HepG2 (cell line): ENCODE measurements around the gene CYSTM1. TPM values are rescaled to one million over a fixed set of nuclear protein-coding genes. Genes with fewer than 3 reads are reported as not detected.
"Not testable (repeated sequence)": the region's sequence is repeated elsewhere in the genome, so short reads cannot be mapped to it uniquely, and the experiment has no call there.

ENCODE experiments used
- ATAC-seq: fragments of 200-7000 bp; cut with Tn5 transposase; 3 replicates; pipeline ENCODE4 v1.9.1; 2020; ENCODE audit warnings: mild to moderate bottlenecking, moderate library complexity
- BruUV-seq: library from RNA; stranded (reverse); fragments of 400-500 nt; replicated peaks from 2 replicates; lab custom pipeline; 2021; lab: Mats Ljungman, UMichigan
- CTCF ChIA-PET: fragments of 300-600 bp; formaldehyde crosslinking; extraction: SDS; loops from one replicate; lab custom pipeline; 2021; ENCODE audit warnings: low total read pairs, inconsistent platforms, low intra/inter-chr PET ratio; lab: Yijun Ruan, JAX
- POLR2A ChIA-PET: fragments of 350-600 bp; sonication (Branson Sonifier 250); formaldehyde crosslinking; loops from one replicate; lab custom pipeline; 2020; ENCODE audit warnings: antibody characterized with exemption, inconsistent platforms; lab: Yijun Ruan, JAX
- DNase-seq: peaks from one replicate; pipeline ENCODE4 v3.0.0-alpha.2; 2015; ENCODE audit warnings: low spot score
- FAIRE-seq: peaks from 3 replicates; lab custom pipeline; 2011; peaks lifted over from hg19 to GRCh38; lab: Jason Lieb, UNC
- H2AFZ ChIP-seq: one replicate; pipeline ENCODE4 v1.6.1; 2011; ENCODE audit warnings: low read length, inconsistent platforms
- H3K27ac ChIP-seq: fragments of 300-600 bp; 3 replicates; pipeline ENCODE4 v1.8.0; 2011; ENCODE audit warnings: mixed run types, mild to moderate bottlenecking, mixed read lengths, low read length, inconsistent platforms; ENCODE audit not compliant: insufficient read depth; ENCODE audit errors: extremely low read length
- H3K27me3 ChIP-seq, 2 experiments: fragments of 200-600 bp in 1 of 2; 2 replicates in 1 of 2; 3 replicates in 1 of 2; pipeline versions ENCODE4 v1.6.0 to v1.8.0; 2011; ENCODE audit warnings: low read length in 2 of 2, mild to moderate bottlenecking in 2 of 2, moderate library complexity in 2 of 2, inconsistent platforms in 1 of 2; ENCODE audit not compliant: insufficient read depth in 2 of 2, control insufficient read depth in 1 of 2
- H3K36me3 ChIP-seq, 2 experiments: fragments of 200-600 bp in 1 of 2; replicated peaks in 1 of 2; 2 replicates in 1 of 2; 3 replicates in 1 of 2; pipeline versions ENCODE4 v1.5.1 to v1.8.0; 2011; ENCODE audit warnings: low read length in 2 of 2, inconsistent platforms in 1 of 2; ENCODE audit not compliant: insufficient read depth in 2 of 2, control insufficient read depth in 1 of 2
- H3K4me1 ChIP-seq: 2 replicates; pipeline ENCODE4 v1.5.1; 2012; ENCODE audit warnings: low read length, inconsistent platforms; ENCODE audit not compliant: insufficient read depth
- H3K4me2 ChIP-seq: 2 replicates; pipeline ENCODE4 v1.6.0; 2011; ENCODE audit warnings: low read depth, low read length, inconsistent platforms
- H3K4me3 ChIP-seq, 3 experiments: fragments of 200-600 bp in 1 of 3; sonication (generic), shearing (Covaris generic) in 1 of 3; replicated peaks in 1 of 3; 2 replicates each; pipeline ENCODE4 v1.5.1; 2011 to 2016; ENCODE audit warnings: low read length in 3 of 3, inconsistent platforms in 2 of 3, low read depth in 2 of 3, mild to moderate bottlenecking in 2 of 3, control low read depth in 1 of 3, mixed read lengths in 1 of 3; ENCODE audit not compliant: insufficient read depth in 1 of 3
- H3K79me2 ChIP-seq: one replicate; pipeline ENCODE4 v1.6.1; 2011; ENCODE audit warnings: low read length, inconsistent platforms; ENCODE audit not compliant: insufficient read depth
- H3K9ac ChIP-seq: 2 replicates; pipeline ENCODE4 v1.6.0; 2011; ENCODE audit warnings: mild to moderate bottlenecking, low read depth, low read length, inconsistent platforms; ENCODE audit not compliant: insufficient read depth
- H3K9me3 ChIP-seq: 2 replicates; pipeline ENCODE4 v1.5.1; 2012; ENCODE audit warnings: mild to moderate bottlenecking, low read length
- H4K20me1 ChIP-seq: 2 replicates; pipeline ENCODE4 v1.6.0; 2011; ENCODE audit warnings: inconsistent platforms, mild to moderate bottlenecking, low read length, moderate library complexity; ENCODE audit not compliant: insufficient read depth
- ADNP ChIP-seq: sonication (generic); formaldehyde crosslinking; IDR thresholded peaks from 2 replicates; pipeline ENCODE4 v1.4.0; 2020; ENCODE audit warnings: missing genetic modification reagents
- DNMT1 ChIP-seq: sonication (generic); formaldehyde crosslinking; IDR thresholded peaks from 2 replicates; pipeline ENCODE4 v1.5.1; 2020; ENCODE audit warnings: mild to moderate bottlenecking, missing genetic modification reagents
- TERF1 ChIP-seq: sonication (generic); formaldehyde crosslinking; IDR thresholded peaks from 2 replicates; pipeline ENCODE4 v1.8.0; 2022; ENCODE audit warnings: mild to moderate bottlenecking, missing genetic modification reagents, moderate library complexity
- WGBS: methylation state at CpG from one replicate; pipeline ENCODE4 v1.1.6; 2017; ENCODE audit warnings: low lambda C conversion rate; 5-methylcytosine and 5-hydroxymethylcytosine counted together
- in situ Hi-C: cut with HindIII; loops from 2 replicates; pipeline ENCODE4 v1.10.0; 2017; ENCODE audit warnings: low pct_unique_long_range_greater_than_20kb; ENCODE audit not compliant: extremely low pct_ligation_motif_present
- intact Hi-C: fragments of 100-400 bp; cut with micrococcal nuclease; formaldehyde crosslinking; loops from one replicate; pipeline ENCODE4 v1.10.0; 2022; ENCODE audit not compliant: unreplicated experiment
- polyA plus RNA-seq, 8 experiments: library from polyadenylated mRNA; depleted of rRNA in 3 of 8; stranded (reverse) in 7 of 8; unstranded in 1 of 8; fragments of >200 nt; fragmentation: Illumina TruSeq in 4 of 8; extraction: Trizol in 4 of 8; gene quantifications; 2 replicates each; pipeline versions ENCODE4 v1.2.1 to v1.2.3, GENCODE V29; 2011 to 2016; ENCODE audit warnings: low read depth in 4 of 8, missing spikeins in 1 of 8, mixed read lengths in 1 of 8; ENCODE audit not compliant: insufficient read depth in 1 of 8
- total RNA-seq, 5 experiments: library from RNA; depleted of rRNA; stranded (reverse); fragments of >200 nt; fragmentation: Illumina TruSeq; extraction: Trizol; gene quantifications; 2 replicates each; pipeline ENCODE4 v1.2.3, GENCODE V29; 2016; ENCODE audit warnings: low read depth in 1 of 5

The CYSTM1 gene
- total and polyA plus RNA-seq, 2 of the 13 experiments (the other 11 are each of a cell fraction or from before 2014, with no cell fraction given): 40.0 to 73.4 TPM

GRCh38 chr5:140197023-140197422 lies 22.0 kb downstream of the CYSTM1 start:
- Histone ChIP-seq H3K4me2 (no peak overlapping the region), H2AFZ (no peak overlapping the region), H3K4me1 (peaks cover 56% of the 10 kb centered on the region), H3K9ac (no peak overlapping the region), H3K9me3 (no peaks in the 10 kb centered on the region), H3K27me3 (no peaks in the 10 kb centered on the region), H4K20me1 (no peaks in the 10 kb centered on the region), H3K36me3 (peaks cover 4 to 19% of the 10 kb centered on the region in 2 experiments), H3K4me3 (no peak overlapping the region), H3K27ac (no peak overlapping the region), H3K79me2 (no peaks in the 10 kb centered on the region)
- no peak for FAIRE-seq
- in situ Hi-C loops: no loop called here
- CTCF ChIA-PET: no interaction called here
- TF ChIP-seq ADNP (CRISPR knock-in tag): no peak
- BruUV-seq: no TSS peak
- no peak for DNase-seq
- WGBS: 90% methylated on average over 2 of the region's 2 CpGs
- POLR2A ChIA-PET: no interaction called here
- no peak for ATAC-seq
- intact Hi-C loops: no loop called here

- H4K20me1 ChIP-seq, H3K4me2 ChIP-seq, H3K27me3 ChIP-seq, in situ Hi-C loops, H3K9ac ChIP-seq, intact Hi-C loops, H3K4me3 ChIP-seq, POLR2A ChIA-PET, ATAC-seq, FAIRE-seq, H3K79me2 ChIP-seq, H3K9me3 ChIP-seq, DNase-seq, H2AFZ ChIP-seq, H3K27ac ChIP-seq, BruUV-seq, CTCF ChIA-PET: not testable (repeated sequence)
- H3K4me1 ChIP-seq: peaks cover 43% of the 10 kb centered on the region
- 95% methylated on average over 1 of the region's 1 CpG for WGBS
- peaks cover 4 to 19% of the 10 kb centered on the region in 2 experiments for H3K36me3 ChIP-seq
Observed at GRCh38 chr5:140198915-140199314, 23.9 kb downstream of the CYSTM1 start.

GRCh38 chr5:140202078-140202477 lies 27.1 kb downstream of the CYSTM1 start:
- ChIA-PET POLR2A (no interaction called here), CTCF (no interaction called here)
- H3K4me1 ChIP-seq: peaks cover 28% of the 10 kb centered on the region
- H3K27me3 ChIP-seq: no peaks in the 10 kb centered on the region
- H3K9me3 ChIP-seq: no peaks in the 10 kb centered on the region
- intact Hi-C loops: no loop called here
- no peak for FAIRE-seq
- H4K20me1 ChIP-seq: no peaks in the 10 kb centered on the region
- ATAC-seq: no peak
- DNase-seq: no peak
- peaks cover 3% of the 10 kb centered on the region for H3K79me2 ChIP-seq
- H3K36me3 ChIP-seq: peaks cover 3 to 5% of the 10 kb centered on the region in 2 experiments; a peak in 1 of 5 replicates
- H3K9ac ChIP-seq: no peak overlapping the region
- no peak overlapping the region for H3K27ac ChIP-seq
- in situ Hi-C loops: no loop called here
- no peak overlapping the region for H3K4me2 ChIP-seq
- 73% methylated on average over 4 of the region's 4 CpGs for WGBS
- no peak overlapping the region for H2AFZ ChIP-seq
- no TSS peak for BruUV-seq
- TF ChIP-seq TERF1 (CRISPR knock-in tag): no peak
- TF ChIP-seq DNMT1: no peak
- H3K4me3 ChIP-seq: no peak overlapping the region
